Measurements from ENCODE around the gene BEST1. TPM values are rescaled to one million over a fixed set of nuclear protein-coding genes. Genes with fewer than 3 reads are reported as not detected.

The BEST1 gene
- total RNA-seq, 1 experiment from 2014 or later: 0.17 TPM

DNA sequence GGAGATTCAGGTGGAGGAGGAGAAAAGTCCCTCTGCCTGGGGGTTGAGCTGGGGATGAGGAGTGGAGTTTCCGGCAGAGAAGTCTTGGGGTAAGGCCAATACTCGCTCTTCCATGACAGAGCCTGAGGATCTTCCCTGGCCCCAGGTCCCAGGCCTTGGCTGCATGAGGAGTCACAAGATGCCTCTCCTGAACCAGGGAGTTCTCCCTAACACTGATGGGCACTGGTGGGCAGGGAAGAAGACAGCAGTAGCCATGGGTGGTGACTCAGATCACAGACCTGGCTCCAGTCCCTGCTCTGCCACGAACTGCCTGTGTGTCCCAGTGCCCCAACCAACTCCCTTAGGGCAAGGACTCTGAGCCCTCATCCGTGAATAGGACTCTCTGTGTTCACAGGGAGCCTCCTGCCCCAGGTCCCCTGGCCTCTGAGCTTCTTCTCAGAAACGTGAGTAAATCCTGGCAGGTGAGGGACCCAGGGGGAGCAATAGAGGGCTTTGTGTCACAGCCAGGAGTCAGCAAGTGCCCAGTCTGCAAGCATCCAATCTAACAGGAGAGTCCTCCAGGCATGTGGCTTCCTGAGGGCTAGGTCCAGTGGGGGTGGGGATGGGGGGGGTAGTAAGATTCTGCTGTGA lies 62.8 kb downstream of the BEST1 start:
- H3K27me3 Mint-ChIP-seq (ENCODE audit: low read depth): no peaks in the 10 kb centered on the region; the same call in 1 of the 2 replicates
- ATAC-seq (no peak), DNase-seq (ENCODE audit: low spot score) (no peak)
- POLR2A ChIA-PET: interaction anchor here (0.9 kb wide), 1 partner anchor 16 kb away, joined by 3 read pairs; no protein-coding TSS in a partner anchor
- H3K4me3 Mint-ChIP-seq: no peak overlapping the region
- no peaks in the 10 kb centered on the region for H3K4me1 Mint-ChIP-seq
- H3K27ac Mint-ChIP-seq: no peak overlapping the region
- TF ChIP-seq, protein P1, sequence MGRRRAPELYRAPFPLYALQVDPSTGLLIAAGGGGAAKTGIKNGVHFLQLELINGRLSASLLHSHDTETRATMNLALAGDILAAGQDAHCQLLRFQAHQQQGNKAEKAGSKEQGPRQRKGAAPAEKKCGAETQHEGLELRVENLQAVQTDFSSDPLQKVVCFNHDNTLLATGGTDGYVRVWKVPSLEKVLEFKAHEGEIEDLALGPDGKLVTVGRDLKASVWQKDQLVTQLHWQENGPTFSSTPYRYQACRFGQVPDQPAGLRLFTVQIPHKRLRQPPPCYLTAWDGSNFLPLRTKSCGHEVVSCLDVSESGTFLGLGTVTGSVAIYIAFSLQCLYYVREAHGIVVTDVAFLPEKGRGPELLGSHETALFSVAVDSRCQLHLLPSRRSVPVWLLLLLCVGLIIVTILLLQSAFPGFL (CRISPR knock-in tag; IDR thresholded peaks at IDR 0.05; ENCODE audit: borderline replicate concordance): no peak
- TF ChIP-seq SP1 (CRISPR knock-in tag; conservative IDR thresholded peaks at IDR 0.05) (no peak), ZBTB21 (CRISPR knock-in tag; IDR thresholded peaks at IDR 0.05; ENCODE audit: borderline replicate concordance) (no peak), ZNF396 (CRISPR knock-in tag; IDR thresholded peaks at IDR 0.05; ENCODE audit: borderline replicate concordance) (no peak), NFATC4 (CRISPR knock-in tag; IDR thresholded peaks at IDR 0.05) (no peak), KAT7 (CRISPR knock-in tag; IDR thresholded peaks at IDR 0.05; ENCODE audit: borderline replicate concordance) (no peak), PRRX2 (CRISPR knock-in tag; IDR thresholded peaks at IDR 0.05) (no peak), TEAD1 (CRISPR knock-in tag; IDR thresholded peaks at IDR 0.05) (no peak)
- TF ChIP-seq, protein P2, sequence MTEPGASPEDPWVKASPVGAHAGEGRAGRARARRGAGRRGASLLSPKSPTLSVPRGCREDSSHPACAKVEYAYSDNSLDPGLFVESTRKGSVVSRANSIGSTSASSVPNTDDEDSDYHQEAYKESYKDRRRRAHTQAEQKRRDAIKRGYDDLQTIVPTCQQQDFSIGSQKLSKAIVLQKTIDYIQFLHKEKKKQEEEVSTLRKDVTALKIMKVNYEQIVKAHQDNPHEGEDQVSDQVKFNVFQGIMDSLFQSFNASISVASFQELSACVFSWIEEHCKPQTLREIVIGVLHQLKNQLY (CRISPR knock-in tag; IDR thresholded peaks at IDR 0.05): no peak
- TF ChIP-seq, protein P3, sequence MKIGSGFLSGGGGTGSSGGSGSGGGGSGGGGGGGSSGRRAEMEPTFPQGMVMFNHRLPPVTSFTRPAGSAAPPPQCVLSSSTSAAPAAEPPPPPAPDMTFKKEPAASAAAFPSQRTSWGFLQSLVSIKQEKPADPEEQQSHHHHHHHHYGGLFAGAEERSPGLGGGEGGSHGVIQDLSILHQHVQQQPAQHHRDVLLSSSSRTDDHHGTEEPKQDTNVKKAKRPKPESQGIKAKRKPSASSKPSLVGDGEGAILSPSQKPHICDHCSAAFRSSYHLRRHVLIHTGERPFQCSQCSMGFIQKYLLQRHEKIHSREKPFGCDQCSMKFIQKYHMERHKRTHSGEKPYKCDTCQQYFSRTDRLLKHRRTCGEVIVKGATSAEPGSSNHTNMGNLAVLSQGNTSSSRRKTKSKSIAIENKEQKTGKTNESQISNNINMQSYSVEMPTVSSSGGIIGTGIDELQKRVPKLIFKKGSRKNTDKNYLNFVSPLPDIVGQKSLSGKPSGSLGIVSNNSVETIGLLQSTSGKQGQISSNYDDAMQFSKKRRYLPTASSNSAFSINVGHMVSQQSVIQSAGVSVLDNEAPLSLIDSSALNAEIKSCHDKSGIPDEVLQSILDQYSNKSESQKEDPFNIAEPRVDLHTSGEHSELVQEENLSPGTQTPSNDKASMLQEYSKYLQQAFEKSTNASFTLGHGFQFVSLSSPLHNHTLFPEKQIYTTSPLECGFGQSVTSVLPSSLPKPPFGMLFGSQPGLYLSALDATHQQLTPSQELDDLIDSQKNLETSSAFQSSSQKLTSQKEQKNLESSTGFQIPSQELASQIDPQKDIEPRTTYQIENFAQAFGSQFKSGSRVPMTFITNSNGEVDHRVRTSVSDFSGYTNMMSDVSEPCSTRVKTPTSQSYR (CRISPR knock-in tag; IDR thresholded peaks at IDR 0.05): no peak
- TF ChIP-seq, protein P4, sequence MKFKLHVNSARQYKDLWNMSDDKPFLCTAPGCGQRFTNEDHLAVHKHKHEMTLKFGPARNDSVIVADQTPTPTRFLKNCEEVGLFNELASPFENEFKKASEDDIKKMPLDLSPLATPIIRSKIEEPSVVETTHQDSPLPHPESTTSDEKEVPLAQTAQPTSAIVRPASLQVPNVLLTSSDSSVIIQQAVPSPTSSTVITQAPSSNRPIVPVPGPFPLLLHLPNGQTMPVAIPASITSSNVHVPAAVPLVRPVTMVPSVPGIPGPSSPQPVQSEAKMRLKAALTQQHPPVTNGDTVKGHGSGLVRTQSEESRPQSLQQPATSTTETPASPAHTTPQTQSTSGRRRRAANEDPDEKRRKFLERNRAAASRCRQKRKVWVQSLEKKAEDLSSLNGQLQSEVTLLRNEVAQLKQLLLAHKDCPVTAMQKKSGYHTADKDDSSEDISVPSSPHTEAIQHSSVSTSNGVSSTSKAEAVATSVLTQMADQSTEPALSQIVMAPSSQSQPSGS (CRISPR knock-in tag; IDR thresholded peaks at IDR 0.05; ENCODE audit: borderline replicate concordance, low read depth): no peak
- no peaks in the 10 kb centered on the region for H3K36me3 Mint-ChIP-seq
- H3K9me3 Mint-ChIP-seq: peaks cover 5% of the 10 kb centered on the region
- CTCF ChIA-PET: no interaction called here

Other genes with a start within 250 kb of the BEST1 start
- 4.9 to 5.9 TPM (median 5.2 TPM) in 3 replicates for gene MYRF, start 197.7 kb upstream of the BEST1 start, total RNA-seq (2021)
- gene TMEM258, start 157.8 kb upstream of the BEST1 start, total RNA-seq (2021): 175 to 192 TPM (median 190 TPM) in 3 replicates
- 72.3 to 96.3 TPM (median 73.2 TPM) in 3 replicates for gene FEN1, start 157.4 kb upstream of the BEST1 start, total RNA-seq (2021)
- 105 to 108 TPM (median 105 TPM) in 3 replicates for gene FADS1, start 133.3 kb upstream of the BEST1 start, total RNA-seq (2021)
- 416 to 423 TPM (median 422 TPM) in 3 replicates for gene FADS2, start 122.1 kb upstream of the BEST1 start, total RNA-seq (2021)
- 47.4 to 50.0 TPM (median 49.3 TPM) in 3 replicates for gene FADS3, start 58.8 kb upstream of the BEST1 start, total RNA-seq (2021)
- 7.2 to 11.1 TPM (median 8.9 TPM) in 3 replicates for gene RAB3IL1, start 32.8 kb upstream of the BEST1 start, total RNA-seq (2021)
- 1,108 to 1,272 TPM (median 1,247 TPM) in 3 replicates for gene FTH1, start 17.3 kb downstream of the BEST1 start, total RNA-seq (2021)
- 125 to 158 TPM (median 126 TPM) in 3 replicates for gene INCENP, start 173.7 kb downstream of the BEST1 start, total RNA-seq (2021)
- gene SCGB1D1, start 239.9 kb downstream of the BEST1 start, total RNA-seq (2021): not detected in 3 replicates

Measured in WTC11 (cell line).